Gastrocnemius medialis (tissue), 4 donors: ENCODE measurements around the gene SEL1L2.

Experiments
- POLR2A ChIP-seq, 2 donors: fragments of 450-650 bp; IDR thresholded peaks; one replicate each; pipeline ENCODE4 v1.6.1; 2017; ENCODE audit warnings: antibody characterized with exemption in 2 of 2, mild to moderate bottlenecking in 2 of 2, moderate library complexity in 2 of 2
- TF ChIP-seq, protein P1 (sequence below), 5 experiments: fragments of 450-650 bp in 3 of 5; fragments of 200-600 bp in 2 of 5; sonication (generic) in 2 of 5; IDR thresholded peaks in 4 of 5; conservative IDR thresholded peaks in 1 of 5; 1 replicate in 4 of 5; 2 replicates in 1 of 5; pipeline ENCODE4 v1.5.1; 2016 to 2019; ENCODE audit warnings: antibody characterized with exemption in 5 of 5, mild to moderate bottlenecking in 3 of 5, moderate library complexity in 3 of 5

DNA sequence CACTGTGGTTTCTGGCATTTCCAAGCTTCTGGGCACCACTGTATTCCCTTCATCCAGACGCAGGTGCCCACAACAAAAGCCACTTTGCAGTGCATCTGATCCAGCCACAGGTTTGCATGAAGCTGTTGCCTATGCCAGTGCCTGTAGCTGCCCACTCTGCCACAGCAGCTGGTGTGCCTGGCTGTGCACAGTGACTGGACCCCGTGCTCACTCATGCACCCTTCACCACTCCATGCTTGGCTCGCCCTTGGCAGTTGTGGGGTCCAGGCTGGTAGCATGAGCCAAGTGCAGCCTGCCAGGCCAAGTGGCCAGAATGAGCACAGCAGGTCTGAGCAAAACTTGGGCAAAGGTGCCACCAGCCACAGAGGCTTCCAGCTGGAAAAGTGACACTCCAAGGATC, 42.7 kb downstream of the SEL1L2 start:
- TF ChIP-seq, protein P1, sequence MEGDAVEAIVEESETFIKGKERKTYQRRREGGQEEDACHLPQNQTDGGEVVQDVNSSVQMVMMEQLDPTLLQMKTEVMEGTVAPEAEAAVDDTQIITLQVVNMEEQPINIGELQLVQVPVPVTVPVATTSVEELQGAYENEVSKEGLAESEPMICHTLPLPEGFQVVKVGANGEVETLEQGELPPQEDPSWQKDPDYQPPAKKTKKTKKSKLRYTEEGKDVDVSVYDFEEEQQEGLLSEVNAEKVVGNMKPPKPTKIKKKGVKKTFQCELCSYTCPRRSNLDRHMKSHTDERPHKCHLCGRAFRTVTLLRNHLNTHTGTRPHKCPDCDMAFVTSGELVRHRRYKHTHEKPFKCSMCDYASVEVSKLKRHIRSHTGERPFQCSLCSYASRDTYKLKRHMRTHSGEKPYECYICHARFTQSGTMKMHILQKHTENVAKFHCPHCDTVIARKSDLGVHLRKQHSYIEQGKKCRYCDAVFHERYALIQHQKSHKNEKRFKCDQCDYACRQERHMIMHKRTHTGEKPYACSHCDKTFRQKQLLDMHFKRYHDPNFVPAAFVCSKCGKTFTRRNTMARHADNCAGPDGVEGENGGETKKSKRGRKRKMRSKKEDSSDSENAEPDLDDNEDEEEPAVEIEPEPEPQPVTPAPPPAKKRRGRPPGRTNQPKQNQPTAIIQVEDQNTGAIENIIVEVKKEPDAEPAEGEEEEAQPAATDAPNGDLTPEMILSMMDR (IDR thresholded peaks at IDR 0.05 in 4 of 5, conservative IDR thresholded peaks at IDR 0.05 in 1 of 5), result no peak
- no peak for TF ChIP-seq POLR2A (IDR thresholded peaks at IDR 0.05)
